HepG2 (cell line): Measurements from ENCODE around the gene CTNND2. TPM values are rescaled to one million over a fixed set of nuclear protein-coding genes. Genes with fewer than 3 reads are reported as not detected.

ENCODE experiments used
- ATAC-seq: fragments of 200-7000 bp; cut with Tn5 transposase; 3 replicates; pipeline ENCODE4 v1.9.1; 2020; ENCODE audit warnings: mild to moderate bottlenecking, moderate library complexity
- BruUV-seq: library from RNA; stranded (reverse); fragments of 400-500 nt; replicated peaks from 2 replicates; lab custom pipeline; 2021; lab: Mats Ljungman, UMichigan
- CTCF ChIA-PET: fragments of 300-600 bp; formaldehyde crosslinking; extraction: SDS; loops from one replicate; lab custom pipeline; 2021; ENCODE audit warnings: low total read pairs, inconsistent platforms, low intra/inter-chr PET ratio; lab: Yijun Ruan, JAX
- POLR2A ChIA-PET: fragments of 350-600 bp; sonication (Branson Sonifier 250); formaldehyde crosslinking; loops from one replicate; lab custom pipeline; 2020; ENCODE audit warnings: antibody characterized with exemption, inconsistent platforms; lab: Yijun Ruan, JAX
- DNase-seq: peaks from one replicate; pipeline ENCODE4 v3.0.0-alpha.2; 2015; ENCODE audit warnings: low spot score
- FAIRE-seq: peaks from 3 replicates; lab custom pipeline; 2011; peaks lifted over from hg19 to GRCh38; lab: Jason Lieb, UNC
- H2AFZ ChIP-seq: one replicate; pipeline ENCODE4 v1.6.1; 2011; ENCODE audit warnings: low read length, inconsistent platforms
- H3K27ac ChIP-seq: fragments of 300-600 bp; 3 replicates; pipeline ENCODE4 v1.8.0; 2011; ENCODE audit warnings: mixed run types, mild to moderate bottlenecking, mixed read lengths, low read length, inconsistent platforms; ENCODE audit not compliant: insufficient read depth; ENCODE audit errors: extremely low read length
- H3K27me3 ChIP-seq, 2 experiments: fragments of 200-600 bp in 1 of 2; 2 replicates in 1 of 2; 3 replicates in 1 of 2; pipeline versions ENCODE4 v1.6.0 to v1.8.0; 2011; ENCODE audit warnings: low read length in 2 of 2, mild to moderate bottlenecking in 2 of 2, moderate library complexity in 2 of 2, inconsistent platforms in 1 of 2; ENCODE audit not compliant: insufficient read depth in 2 of 2, control insufficient read depth in 1 of 2
- H3K36me3 ChIP-seq, 2 experiments: fragments of 200-600 bp in 1 of 2; replicated peaks in 1 of 2; 2 replicates in 1 of 2; 3 replicates in 1 of 2; pipeline versions ENCODE4 v1.5.1 to v1.8.0; 2011; ENCODE audit warnings: low read length in 2 of 2, inconsistent platforms in 1 of 2; ENCODE audit not compliant: insufficient read depth in 2 of 2, control insufficient read depth in 1 of 2
- H3K4me1 ChIP-seq: 2 replicates; pipeline ENCODE4 v1.5.1; 2012; ENCODE audit warnings: low read length, inconsistent platforms; ENCODE audit not compliant: insufficient read depth
- H3K4me2 ChIP-seq: 2 replicates; pipeline ENCODE4 v1.6.0; 2011; ENCODE audit warnings: low read depth, low read length, inconsistent platforms
- H3K4me3 ChIP-seq, 3 experiments: fragments of 200-600 bp in 1 of 3; sonication (generic), shearing (Covaris generic) in 1 of 3; replicated peaks in 1 of 3; 2 replicates each; pipeline ENCODE4 v1.5.1; 2011 to 2016; ENCODE audit warnings: low read length in 3 of 3, inconsistent platforms in 2 of 3, low read depth in 2 of 3, mild to moderate bottlenecking in 2 of 3, control low read depth in 1 of 3, mixed read lengths in 1 of 3; ENCODE audit not compliant: insufficient read depth in 1 of 3
- H3K79me2 ChIP-seq: one replicate; pipeline ENCODE4 v1.6.1; 2011; ENCODE audit warnings: low read length, inconsistent platforms; ENCODE audit not compliant: insufficient read depth
- H3K9ac ChIP-seq: 2 replicates; pipeline ENCODE4 v1.6.0; 2011; ENCODE audit warnings: mild to moderate bottlenecking, low read depth, low read length, inconsistent platforms; ENCODE audit not compliant: insufficient read depth
- H3K9me3 ChIP-seq: 2 replicates; pipeline ENCODE4 v1.5.1; 2012; ENCODE audit warnings: mild to moderate bottlenecking, low read length
- H4K20me1 ChIP-seq: 2 replicates; pipeline ENCODE4 v1.6.0; 2011; ENCODE audit warnings: inconsistent platforms, mild to moderate bottlenecking, low read length, moderate library complexity; ENCODE audit not compliant: insufficient read depth
- DBP ChIP-seq: sonication (generic); formaldehyde crosslinking; IDR thresholded peaks from 2 replicates; pipeline ENCODE4 v1.4.0; 2020; ENCODE audit warnings: missing genetic modification reagents; ENCODE audit errors: not compliant biosample characterization
- ISL2 ChIP-seq: sonication (generic); formaldehyde crosslinking; IDR thresholded peaks from 2 replicates; pipeline ENCODE4 v1.5.0; 2020; ENCODE audit warnings: missing genetic modification reagents
- PHB2 ChIP-seq: fragments of 450-650 bp; IDR thresholded peaks from 2 replicates; pipeline ENCODE4 v1.6.1; 2018; ENCODE audit not compliant: partially characterized antibody
- SRSF4 ChIP-seq: fragments of 200-400 bp; formaldehyde crosslinking; IDR thresholded peaks from one replicate; pipeline ENCODE4 v1.6.1; 2018; ENCODE audit warnings: mild to moderate bottlenecking, low read depth, low read length, moderate library complexity; ENCODE audit not compliant: poor library complexity, severe bottlenecking
- TIGD3 ChIP-seq: sonication (generic); formaldehyde crosslinking; IDR thresholded peaks from 2 replicates; pipeline ENCODE4 v1.5.1; 2020; ENCODE audit warnings: mild to moderate bottlenecking, missing genetic modification reagents, borderline replicate concordance
- ZC3H13 ChIP-seq: sonication (generic); formaldehyde crosslinking; IDR thresholded peaks from 2 replicates; pipeline ENCODE4 v1.8.1; 2023; ENCODE audit warnings: mild to moderate bottlenecking, missing genetic modification reagents, moderate library complexity
- ZMAT3 ChIP-seq: sonication (generic); formaldehyde crosslinking; conservative IDR thresholded peaks from 2 replicates; pipeline ENCODE4 v1.7.0; 2021; ENCODE audit warnings: missing genetic modification reagents
- ZNF264 ChIP-seq: sonication (generic); formaldehyde crosslinking; IDR thresholded peaks from 2 replicates; pipeline ENCODE4 v1.4.0; 2020; ENCODE audit warnings: missing genetic modification reagents
- ZNF331 ChIP-seq: sonication (generic); formaldehyde crosslinking; IDR thresholded peaks from 2 replicates; pipeline ENCODE4 v1.4.0; 2020; ENCODE audit warnings: missing genetic modification reagents
- ZNF468 ChIP-seq: sonication (generic); formaldehyde crosslinking; IDR thresholded peaks from 2 replicates; pipeline ENCODE4 v1.8.0; 2022; ENCODE audit warnings: mild to moderate bottlenecking, moderate library complexity, missing genetic modification reagents
- ZNF547 ChIP-seq: sonication (generic); formaldehyde crosslinking; IDR thresholded peaks from 2 replicates; pipeline ENCODE4 v1.5.1; 2020; ENCODE audit warnings: mild to moderate bottlenecking, missing genetic modification reagents
- WGBS: methylation state at CpG from one replicate; pipeline ENCODE4 v1.1.6; 2017; ENCODE audit warnings: low lambda C conversion rate; 5-methylcytosine and 5-hydroxymethylcytosine counted together
- in situ Hi-C: cut with HindIII; loops from 2 replicates; pipeline ENCODE4 v1.10.0; 2017; ENCODE audit warnings: low pct_unique_long_range_greater_than_20kb; ENCODE audit not compliant: extremely low pct_ligation_motif_present
- intact Hi-C: fragments of 100-400 bp; cut with micrococcal nuclease; formaldehyde crosslinking; loops from one replicate; pipeline ENCODE4 v1.10.0; 2022; ENCODE audit not compliant: unreplicated experiment
- polyA plus RNA-seq, 8 experiments: library from polyadenylated mRNA; depleted of rRNA in 3 of 8; stranded (reverse) in 7 of 8; unstranded in 1 of 8; fragments of >200 nt; fragmentation: Illumina TruSeq in 4 of 8; extraction: Trizol in 4 of 8; gene quantifications; 2 replicates each; pipeline versions ENCODE4 v1.2.1 to v1.2.3, GENCODE V29; 2011 to 2016; ENCODE audit warnings: low read depth in 4 of 8, missing spikeins in 1 of 8, mixed read lengths in 1 of 8; ENCODE audit not compliant: insufficient read depth in 1 of 8
- total RNA-seq, 5 experiments: library from RNA; depleted of rRNA; stranded (reverse); fragments of >200 nt; fragmentation: Illumina TruSeq; extraction: Trizol; gene quantifications; 2 replicates each; pipeline ENCODE4 v1.2.3, GENCODE V29; 2016; ENCODE audit warnings: low read depth in 1 of 5
- TF ChIP-seq, protein P1 (sequence below): sonication (generic); formaldehyde crosslinking; IDR thresholded peaks from 2 replicates; pipeline ENCODE4 v1.9.0; 2021; ENCODE audit warnings: missing genetic modification reagents, mild to moderate bottlenecking, borderline replicate concordance

The CTNND2 gene
- total and polyA plus RNA-seq, 2 of the 13 experiments (the other 11 are each of a cell fraction or from before 2014, with no cell fraction given) = not detected

DNA sequence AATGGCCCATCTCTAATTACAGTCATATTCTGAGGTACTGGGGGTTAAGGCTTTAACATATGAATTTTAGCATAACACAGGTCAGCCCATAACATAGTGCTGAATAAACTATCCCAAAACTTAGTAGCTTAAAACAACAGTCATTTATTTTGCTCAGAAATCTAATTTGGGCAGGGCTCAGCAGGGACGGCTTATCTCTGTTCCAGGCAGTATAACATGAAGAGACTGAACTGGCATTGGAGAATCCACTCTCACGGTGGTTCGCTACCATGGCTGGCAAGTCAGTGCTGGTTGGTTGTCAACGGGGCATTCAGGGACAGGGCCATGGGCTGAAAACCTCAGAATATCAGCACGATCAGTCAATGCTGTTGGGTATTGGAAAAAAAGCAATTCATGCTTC is 622.4 kb downstream of the CTNND2 start:
- Histone ChIP-seq H3K36me3 (no peaks in the 10 kb centered on the region), H3K79me2 (no peaks in the 10 kb centered on the region), H3K4me3 (no peak overlapping the region), H3K27me3 (no peaks in the 10 kb centered on the region), H3K9ac (no peak overlapping the region), H3K27ac (no peak overlapping the region), H3K9me3 (no peaks in the 10 kb centered on the region), H4K20me1 (no peaks in the 10 kb centered on the region), H2AFZ (no peak overlapping the region), H3K4me2 (no peak overlapping the region), H3K4me1 (no peaks in the 10 kb centered on the region)
- BruUV-seq = no TSS peak
- no peak for DNase-seq
- WGBS = 13% methylated on average over 5 of the region's 5 CpGs
- TF ChIP-seq ZNF331 (CRISPR knock-in tag) (peak; percentile 92), DBP (no peak), PHB2 (no peak)
- TF ChIP-seq, protein P1, sequence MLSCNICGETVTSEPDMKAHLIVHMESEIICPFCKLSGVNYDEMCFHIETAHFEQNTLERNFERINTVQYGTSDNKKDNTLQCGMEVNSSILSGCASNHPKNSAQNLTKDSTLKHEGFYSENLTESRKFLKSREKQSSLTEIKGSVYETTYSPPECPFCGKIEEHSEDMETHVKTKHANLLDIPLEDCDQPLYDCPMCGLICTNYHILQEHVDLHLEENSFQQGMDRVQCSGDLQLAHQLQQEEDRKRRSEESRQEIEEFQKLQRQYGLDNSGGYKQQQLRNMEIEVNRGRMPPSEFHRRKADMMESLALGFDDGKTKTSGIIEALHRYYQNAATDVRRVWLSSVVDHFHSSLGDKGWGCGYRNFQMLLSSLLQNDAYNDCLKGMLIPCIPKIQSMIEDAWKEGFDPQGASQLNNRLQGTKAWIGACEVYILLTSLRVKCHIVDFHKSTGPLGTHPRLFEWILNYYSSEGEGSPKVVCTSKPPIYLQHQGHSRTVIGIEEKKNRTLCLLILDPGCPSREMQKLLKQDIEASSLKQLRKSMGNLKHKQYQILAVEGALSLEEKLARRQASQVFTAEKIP = no peak
- ATAC-seq = no peak
- POLR2A ChIA-PET = no interaction called here
- FAIRE-seq = no peak
- intact Hi-C loops (no loop called here), in situ Hi-C loops (no loop called here)
- CTCF ChIA-PET = no interaction called here

DNA sequence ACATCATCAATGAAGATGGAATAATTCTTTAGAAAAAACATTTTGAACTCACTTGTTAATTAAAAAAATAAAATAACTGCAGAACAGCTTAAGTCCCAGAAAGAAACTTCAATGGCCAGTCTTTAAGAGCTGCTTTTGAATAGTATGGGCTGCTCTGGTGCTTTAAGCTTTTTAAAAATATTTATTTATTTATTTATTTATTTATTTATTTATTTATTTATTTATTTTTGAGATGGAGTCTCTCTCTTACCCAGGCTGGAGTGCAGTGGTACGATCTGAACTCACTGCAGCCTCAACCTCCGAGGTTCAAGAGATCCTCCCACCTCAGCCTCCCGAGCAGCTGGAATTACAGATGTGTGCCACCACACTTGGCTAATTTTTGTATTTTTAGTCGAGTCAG is 626.9 kb downstream of the CTNND2 start:
- 10% methylated on average over 4 of the region's 4 CpGs for WGBS
- no peak for ATAC-seq

More for the DNA sequence above, 626.9 kb downstream of the CTNND2 start:
- H3K4me2 ChIP-seq = no peak overlapping the region
- intact Hi-C loops = no loop called here
- no peak for TF ChIP-seq ZMAT3
- no peak for TF ChIP-seq TIGD3 (CRISPR knock-in tag)
- TF ChIP-seq ZC3H13 = no peak
- TF ChIP-seq ZNF468 (CRISPR knock-in tag) = no peak
- no peak for TF ChIP-seq ZNF264 (CRISPR knock-in tag)
- no peak for TF ChIP-seq ISL2 (CRISPR knock-in tag)
- no peak for TF ChIP-seq ZNF547 (CRISPR knock-in tag)
- no peak for TF ChIP-seq SRSF4
- H3K4me3 ChIP-seq = no peak overlapping the region
- H3K4me1 ChIP-seq = no peaks in the 10 kb centered on the region
- BruUV-seq = no TSS peak
- H3K9me3 ChIP-seq = no peaks in the 10 kb centered on the region
- no peaks in the 10 kb centered on the region for H4K20me1 ChIP-seq
- DNase-seq = no peak
- H3K9ac ChIP-seq = no peak overlapping the region
- no peaks in the 10 kb centered on the region for H3K27me3 ChIP-seq
- ChIA-PET CTCF (no interaction called here), POLR2A (no interaction called here)
- H3K27ac ChIP-seq = no peak overlapping the region
- no peak overlapping the region for H2AFZ ChIP-seq
- FAIRE-seq = no peak
- H3K36me3 ChIP-seq = no peaks in the 10 kb centered on the region
- no peaks in the 10 kb centered on the region for H3K79me2 ChIP-seq
- in situ Hi-C loops = loop anchor here (10.0 kb wide), 1 partner anchor 437 kb away; no protein-coding TSS in a partner anchor
